Naive thymus-derived CD4-positive, alpha-beta T cell (primary cell): Measurements from ENCODE around the gene PDE4D. TPM values are rescaled to one million over a fixed set of nuclear protein-coding genes. Genes with fewer than 3 reads are reported as not detected.

Experiments
- ATAC-seq: fragments of 150-1000 bp; cut with Tn5 transposase; 2 replicates; pipeline ENCODE4 v1.10.0; 2021; ENCODE audit warnings: mild to moderate bottlenecking, moderate library complexity
- CTCF ChIA-PET: fragments of 350-600 bp; sonication (Branson Sonifier 250); formaldehyde crosslinking; loops from one replicate; lab custom pipeline; 2021; ENCODE audit warnings: antibody characterized with exemption; lab: Charles Lee
- POLR2A ChIA-PET: fragments of 350-600 bp; sonication (Branson Sonifier 250); formaldehyde crosslinking; loops from one replicate; lab custom pipeline; 2021; ENCODE audit warnings: antibody characterized with exemption, inconsistent platforms; lab: Charles Lee
- DNase-seq, 9 donors: peaks; one replicate each; pipeline versions ENCODE4 v3.0.0 to v3.0.0-alpha.2; 2020 to 2022; ENCODE audit warnings: mixed read lengths in 1 of 9
- H3K27ac ChIP-seq: one replicate; pipeline ENCODE4 v1.7.0; 2013; ENCODE audit warnings: mild to moderate bottlenecking, low read depth, low read length, moderate library complexity
- H3K27me3 ChIP-seq, 2 donors: one replicate each; pipeline ENCODE4 v1.7.0; 2013; ENCODE audit warnings: low read length in 2 of 2, mild to moderate bottlenecking in 2 of 2, moderate library complexity in 2 of 2; ENCODE audit not compliant: control insufficient read depth in 2 of 2, insufficient read depth in 2 of 2
- H3K36me3 ChIP-seq, 3 experiments: 1 replicate in 2 of 3; 2 replicates in 1 of 3; pipeline ENCODE4 v1.7.0; 2013; ENCODE audit warnings: low read length in 3 of 3, mild to moderate bottlenecking in 3 of 3, moderate library complexity in 1 of 3; ENCODE audit not compliant: insufficient read depth in 3 of 3, control insufficient read depth in 2 of 3
- H3K4me1 ChIP-seq, 2 donors: one replicate each; pipeline ENCODE4 v1.7.0; 2013; ENCODE audit warnings: low read length in 2 of 2, mild to moderate bottlenecking in 2 of 2, moderate library complexity in 1 of 2; ENCODE audit not compliant: control insufficient read depth in 2 of 2, insufficient read depth in 2 of 2
- H3K4me3 ChIP-seq: 2 replicates; pipeline ENCODE4 v1.7.0; 2013; ENCODE audit warnings: mild to moderate bottlenecking, low read length
- H3K9me3 ChIP-seq, 3 experiments: 1 replicate in 2 of 3; 2 replicates in 1 of 3; pipeline ENCODE4 v1.7.0; 2013; ENCODE audit warnings: low read length in 3 of 3; ENCODE audit not compliant: control insufficient read depth in 2 of 3
- H3K27ac Mint-ChIP-seq, 9 donors: one replicate each; pipeline ENCODE4 v1.8.0; 2020 to 2022; ENCODE audit warnings: mixed read lengths in 9 of 9, mild to moderate bottlenecking in 8 of 9, moderate library complexity in 5 of 9, inconsistent platforms in 2 of 9
- H3K27me3 Mint-ChIP-seq, 5 donors: one replicate each; pipeline ENCODE4 v1.8.0; 2021 to 2022; ENCODE audit warnings: mixed read lengths in 5 of 5, mild to moderate bottlenecking in 1 of 5
- H3K36me3 Mint-ChIP-seq, 5 donors: one replicate each; pipeline ENCODE4 v1.8.0; 2020 to 2022; ENCODE audit warnings: mixed read lengths in 5 of 5, mild to moderate bottlenecking in 3 of 5, inconsistent platforms in 1 of 5
- H3K4me1 Mint-ChIP-seq, 7 donors: one replicate each; pipeline ENCODE4 v1.8.0; 2020 to 2022; ENCODE audit warnings: mixed read lengths in 7 of 7, mild to moderate bottlenecking in 3 of 7, inconsistent platforms in 1 of 7
- H3K4me3 Mint-ChIP-seq, 10 donors: one replicate each; pipeline ENCODE4 v1.8.0; 2020 to 2022; ENCODE audit warnings: mild to moderate bottlenecking in 10 of 10, mixed read lengths in 10 of 10, moderate library complexity in 6 of 10, inconsistent platforms in 2 of 10
- H3K9me3 Mint-ChIP-seq, 11 donors: one replicate each; pipeline ENCODE4 v1.8.0; 2020 to 2022; ENCODE audit warnings: mixed read lengths in 11 of 11, mild to moderate bottlenecking in 4 of 11, inconsistent platforms in 1 of 11, moderate library complexity in 1 of 11
- intact Hi-C, 2 donors: fragments of 100-400 bp; cut with micrococcal nuclease; formaldehyde crosslinking; loops; one replicate each; pipeline ENCODE4 v1.15.1; 2023
- polyA plus RNA-seq, 2 donors: library from polyadenylated mRNA; unstranded; fragments of 300-500 nt; fragmentation: Illumina TruSeq; gene quantifications; one replicate each; pipeline ENCODE4 v1.2.3, GENCODE V29; 2021
- total RNA-seq, 6 experiments: library from RNA in 5 of 6; stranded (reverse) in 5 of 6; gene quantifications; 1 replicate in 5 of 6; 2 replicates in 1 of 6; pipeline ENCODE4 v1.2.3 and lab custom pipeline; 2021 to 2026

Gene PDE4D
- total and polyA plus RNA-seq, 7 experiments from 2014 or later, result 4.9 to 102 (median 38.8) TPM

GRCh38 chr5:59600998-59601397 is 292.5 kb downstream of the PDE4D start:
- Mint-ChIP-seq H3K27ac (no peak overlapping the region), H3K36me3 (no peaks in the 10 kb centered on the region), H3K27me3 (peaks cover 0 to 30% (median 0%) of the 10 kb centered on the region in 5 donors), H3K9me3 (peaks cover 0 to 5% (median 0%) of the 10 kb centered on the region in 11 donors), H3K4me1 (peaks cover 0 to 6% (median 0%) of the 10 kb centered on the region in 7 donors), H3K4me3 (no peak overlapping the region)
- Histone ChIP-seq H3K4me3 (no peak overlapping the region), H3K27me3 (no peaks in the 10 kb centered on the region), H3K4me1 (no peaks in the 10 kb centered on the region), H3K27ac (no peak overlapping the region), H3K36me3 (no peaks in the 10 kb centered on the region), H3K9me3 (no peaks in the 10 kb centered on the region)
- DNase-seq (no peak), ATAC-seq (no peak)
- intact Hi-C loops, result no loop called here
- POLR2A ChIA-PET, result no interaction called here
- CTCF ChIA-PET, result no interaction called here

GRCh38 chr5:59600153-59600552 is 293.4 kb downstream of the PDE4D start:
- no peak for ATAC-seq
- Histone ChIP-seq H3K27me3 (no peaks in the 10 kb centered on the region), H3K4me3 (no peak overlapping the region), H3K36me3 (no peaks in the 10 kb centered on the region), H3K4me1 (no peaks in the 10 kb centered on the region), H3K27ac (no peak overlapping the region), H3K9me3 (no peaks in the 10 kb centered on the region)
- no peak overlapping the region for H3K27ac Mint-ChIP-seq
- H3K36me3 Mint-ChIP-seq, result no peaks in the 10 kb centered on the region
- H3K27me3 Mint-ChIP-seq, result peaks cover 0 to 28% (median 0%) of the 10 kb centered on the region in 5 donors
- intact Hi-C loops, result no loop called here
- CTCF ChIA-PET, result no interaction called here
- no peak overlapping the region for H3K4me3 Mint-ChIP-seq
- H3K9me3 Mint-ChIP-seq, result peaks cover 0 to 5% (median 0%) of the 10 kb centered on the region in 11 donors
- DNase-seq, result no peak
- POLR2A ChIA-PET, result no interaction called here
- peaks cover 0 to 6% (median 0%) of the 10 kb centered on the region in 7 donors for H3K4me1 Mint-ChIP-seq

- no peak for DNase-seq
- CTCF ChIA-PET, result no interaction called here
- Histone ChIP-seq H3K27me3 (no peaks in the 10 kb centered on the region), H3K4me3 (no peak overlapping the region), H3K27ac (no peak overlapping the region), H3K36me3 (no peaks in the 10 kb centered on the region), H3K9me3 (no peaks in the 10 kb centered on the region), H3K4me1 (no peaks in the 10 kb centered on the region)
- no peak for ATAC-seq
- H3K27ac Mint-ChIP-seq, result no peak overlapping the region
- POLR2A ChIA-PET, result no interaction called here
- peaks cover 0 to 6% (median 0%) of the 10 kb centered on the region in 7 donors for H3K4me1 Mint-ChIP-seq
- peaks cover 0 to 5% (median 0%) of the 10 kb centered on the region in 11 donors for H3K9me3 Mint-ChIP-seq
- no peaks in the 10 kb centered on the region for H3K36me3 Mint-ChIP-seq
- H3K27me3 Mint-ChIP-seq, result peaks cover 0 to 27% (median 0%) of the 10 kb centered on the region in 5 donors
- intact Hi-C loops, result no loop called here
- H3K4me3 Mint-ChIP-seq, result no peak overlapping the region
Observed at GRCh38 chr5:59599729-59600128, 293.8 kb downstream of the PDE4D start.

GRCh38 chr5:59598547-59598874 is 295.0 kb downstream of the PDE4D start:
- ATAC-seq (no peak), DNase-seq (no peak)
- POLR2A ChIA-PET, result no interaction called here
- Mint-ChIP-seq H3K27me3 (peaks cover 0 to 21% (median 0%) of the 10 kb centered on the region in 5 donors), H3K36me3 (no peaks in the 10 kb centered on the region), H3K4me1 (peaks cover 0 to 7% (median 0%) of the 10 kb centered on the region in 7 donors), H3K4me3 (no peak overlapping the region), H3K27ac (no peak overlapping the region), H3K9me3 (peaks cover 0 to 5% (median 0%) of the 10 kb centered on the region in 11 donors)
- intact Hi-C loops, result no loop called here
- H3K9me3 ChIP-seq, result no peaks in the 10 kb centered on the region
- no peak overlapping the region for H3K27ac ChIP-seq
- H3K36me3 ChIP-seq, result no peaks in the 10 kb centered on the region
- no peaks in the 10 kb centered on the region for H3K27me3 ChIP-seq
- no peak overlapping the region for H3K4me3 ChIP-seq
- CTCF ChIA-PET, result no interaction called here
- no peaks in the 10 kb centered on the region for H3K4me1 ChIP-seq

GRCh38 chr5:59597690-59598546 is 295.6 kb downstream of the PDE4D start:
- H3K27me3 Mint-ChIP-seq, result peaks cover 0 to 22% (median 0%) of the 10 kb centered on the region in 5 donors
- H3K27ac Mint-ChIP-seq, result no peak overlapping the region
- H3K4me1 Mint-ChIP-seq, result peaks cover 0 to 9% (median 0%) of the 10 kb centered on the region in 7 donors
- Histone ChIP-seq H3K4me1 (no peaks in the 10 kb centered on the region), H3K9me3 (no peaks in the 10 kb centered on the region), H3K36me3 (no peaks in the 10 kb centered on the region), H3K4me3 (no peak overlapping the region), H3K27ac (no peak overlapping the region), H3K27me3 (no peaks in the 10 kb centered on the region)
- no peak overlapping the region for H3K4me3 Mint-ChIP-seq
- POLR2A ChIA-PET, result no interaction called here
- intact Hi-C loops, result no loop called here
- DNase-seq (no peak), ATAC-seq (no peak)
- CTCF ChIA-PET, result no interaction called here
- H3K36me3 Mint-ChIP-seq, result no peaks in the 10 kb centered on the region
- peaks cover 0 to 4% (median 0%) of the 10 kb centered on the region in 11 donors for H3K9me3 Mint-ChIP-seq

GRCh38 chr5:59596586-59597350 is 296.8 kb downstream of the PDE4D start:
- no peak for ATAC-seq
- POLR2A ChIA-PET, result no interaction called here

More at GRCh38 chr5:59596586-59597350, 296.8 kb downstream of the PDE4D start:
- H3K36me3 Mint-ChIP-seq, result no peaks in the 10 kb centered on the region
- H3K36me3 ChIP-seq, result no peaks in the 10 kb centered on the region
- no peaks in the 10 kb centered on the region for H3K4me1 ChIP-seq
- intact Hi-C loops, result no loop called here
- H3K9me3 ChIP-seq, result no peaks in the 10 kb centered on the region
- CTCF ChIA-PET, result no interaction called here
- H3K4me1 Mint-ChIP-seq, result peaks cover 0 to 14% (median 0%) of the 10 kb centered on the region in 7 donors
- peaks cover 0 to 4% (median 0%) of the 10 kb centered on the region in 11 donors for H3K9me3 Mint-ChIP-seq
- H3K4me3 ChIP-seq, result no peak overlapping the region
- H3K27me3 Mint-ChIP-seq, result peaks cover 0 to 20% (median 0%) of the 10 kb centered on the region in 5 donors
- H3K4me3 Mint-ChIP-seq, result no peak overlapping the region
- no peak for DNase-seq
- H3K27ac Mint-ChIP-seq, result no peak overlapping the region
- H3K27me3 ChIP-seq, result no peaks in the 10 kb centered on the region
- no peak overlapping the region for H3K27ac ChIP-seq
